PC-9 (cell line): ENCODE results near the gene XPO1.

Experiments
- EZH2 ChIP-seq: fragments of 200-600 bp; sonication (generic); IDR thresholded peaks from 2 replicates; pipeline ENCODE4 v1.8.0; 2017; ENCODE audit warnings: antibody characterized with exemption, low read depth
- TF ChIP-seq, protein P1 (sequence below): fragments of 200-600 bp; sonication (generic); conservative IDR thresholded peaks from 2 replicates; pipeline ENCODE4 v1.6.1; 2017; ENCODE audit warnings: mixed run types, antibody characterized with exemption, mild to moderate bottlenecking, moderate library complexity

DNA sequence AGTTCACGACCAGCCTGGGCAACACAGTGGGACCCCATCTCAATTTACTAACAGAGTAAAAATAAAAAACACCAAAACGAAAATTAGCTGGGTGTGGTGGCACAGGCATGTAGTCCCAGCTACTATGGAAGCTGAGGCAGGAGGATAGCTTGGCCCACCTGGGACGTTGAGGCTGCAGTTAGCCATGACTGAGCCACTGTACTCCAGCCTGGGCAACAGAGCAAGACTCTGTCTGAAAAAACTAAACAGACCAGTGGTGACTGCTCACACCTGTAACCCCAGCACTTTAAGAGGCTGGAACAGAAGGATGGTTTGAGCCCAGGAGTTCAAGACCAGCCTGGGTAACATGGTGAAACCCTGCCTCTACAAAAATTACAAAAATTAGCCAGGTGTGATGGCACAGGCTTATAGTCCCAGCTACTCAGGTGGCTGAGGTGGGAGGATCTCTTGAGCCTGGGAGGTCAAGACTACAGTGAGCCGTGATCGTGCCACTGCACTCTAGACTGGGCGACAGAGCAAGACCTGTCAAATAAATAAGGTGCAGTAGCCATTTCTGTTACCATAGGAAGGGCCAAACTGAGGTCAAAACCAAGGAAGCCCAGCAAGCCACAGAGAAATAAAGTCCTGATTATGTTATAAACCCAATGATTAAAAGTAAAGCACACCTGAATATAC is 81.3 kb downstream of the XPO1 start:
- TF ChIP-seq, protein P1, sequence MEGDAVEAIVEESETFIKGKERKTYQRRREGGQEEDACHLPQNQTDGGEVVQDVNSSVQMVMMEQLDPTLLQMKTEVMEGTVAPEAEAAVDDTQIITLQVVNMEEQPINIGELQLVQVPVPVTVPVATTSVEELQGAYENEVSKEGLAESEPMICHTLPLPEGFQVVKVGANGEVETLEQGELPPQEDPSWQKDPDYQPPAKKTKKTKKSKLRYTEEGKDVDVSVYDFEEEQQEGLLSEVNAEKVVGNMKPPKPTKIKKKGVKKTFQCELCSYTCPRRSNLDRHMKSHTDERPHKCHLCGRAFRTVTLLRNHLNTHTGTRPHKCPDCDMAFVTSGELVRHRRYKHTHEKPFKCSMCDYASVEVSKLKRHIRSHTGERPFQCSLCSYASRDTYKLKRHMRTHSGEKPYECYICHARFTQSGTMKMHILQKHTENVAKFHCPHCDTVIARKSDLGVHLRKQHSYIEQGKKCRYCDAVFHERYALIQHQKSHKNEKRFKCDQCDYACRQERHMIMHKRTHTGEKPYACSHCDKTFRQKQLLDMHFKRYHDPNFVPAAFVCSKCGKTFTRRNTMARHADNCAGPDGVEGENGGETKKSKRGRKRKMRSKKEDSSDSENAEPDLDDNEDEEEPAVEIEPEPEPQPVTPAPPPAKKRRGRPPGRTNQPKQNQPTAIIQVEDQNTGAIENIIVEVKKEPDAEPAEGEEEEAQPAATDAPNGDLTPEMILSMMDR: no peak
- TF ChIP-seq EZH2: no peak
